D721Med (cell line): ENCODE measurements around the gene TH.

Experiments
- DNase-seq: peaks from one replicate; pipeline ENCODE4 v3.0.0; 2011; ENCODE audit warnings: low spot score; ENCODE audit not compliant: insufficient read length
- FAIRE-seq: peaks from 2 replicates; lab custom pipeline; 2011; peaks lifted over from hg19 to GRCh38; lab: Jason Lieb, UNC
- CTCF ChIP-seq: IDR thresholded peaks from 2 replicates; pipeline ENCODE4 v1.5.1; 2012; ENCODE audit warnings: mild to moderate bottlenecking, control low read depth; ENCODE audit not compliant: insufficient read depth; ENCODE audit errors: missing control alignments

Gene TH

GRCh38 chr11:2207773-2208621, 36.4 kb upstream of the TH start:
- FAIRE-seq (no peak), DNase-seq (no peak)
- no peak for TF ChIP-seq CTCF

GRCh38 chr11:2207212-2207611, 35.6 kb upstream of the TH start:
- no peak for TF ChIP-seq CTCF
- no peak for FAIRE-seq
- DNase-seq = no peak

GRCh38 chr11:2205981-2206690, 34.5 kb upstream of the TH start:
- no peak for DNase-seq
- FAIRE-seq = no peak
- TF ChIP-seq CTCF = no peak

GRCh38 chr11:2205214-2205720, 33.7 kb upstream of the TH start:
- TF ChIP-seq CTCF = no peak
- DNase-seq (no peak), FAIRE-seq (no peak)

GRCh38 chr11:2204361-2205213, 33.0 kb upstream of the TH start:
- DNase-seq (no peak), FAIRE-seq (no peak)
- no peak for TF ChIP-seq CTCF

- DNase-seq (no peak), FAIRE-seq (no peak)
- no peak for TF ChIP-seq CTCF
Measured at GRCh38 chr11:2203440-2204259, 32.0 kb upstream of the TH start.
